Kidney epithelial cell (primary cell): Measurements from ENCODE around the gene CD1C. TPM values are rescaled to one million over a fixed set of nuclear protein-coding genes. Genes with fewer than 3 reads are reported as not detected.
"Not testable (repeated sequence)": the region's sequence is repeated elsewhere in the genome, so short reads cannot be mapped to it uniquely, and the experiment has no call there.

Experiments used
- DNase-seq: peaks from one replicate; pipeline ENCODE4 v3.0.0-alpha.2; 2010; ENCODE audit warnings: low read depth
- H3K27me3 ChIP-seq: 2 replicates; pipeline ENCODE4 v1.6.0; 2011; ENCODE audit warnings: low read length; ENCODE audit not compliant: control insufficient read depth, insufficient read depth
- H3K36me3 ChIP-seq: 2 replicates; pipeline ENCODE4 v1.5.1; 2011; ENCODE audit warnings: low read length; ENCODE audit not compliant: control insufficient read depth, insufficient read depth
- H3K4me3 ChIP-seq: 2 replicates; pipeline ENCODE4 v1.5.1; 2011; ENCODE audit warnings: low read depth, mild to moderate bottlenecking, control low read depth, low read length
- total RNA-seq: library from RNA; depleted of rRNA; stranded (reverse); fragments of >200 nt; gene quantifications from 2 replicates; pipeline ENCODE4 v1.2.3, GENCODE V29; 2015
- TF ChIP-seq, protein P1 (sequence below): IDR thresholded peaks from 2 replicates; pipeline ENCODE4 v1.5.1; 2011; ENCODE audit warnings: mild to moderate bottlenecking, moderate library complexity, low read length, control low read depth, inconsistent platforms; ENCODE audit not compliant: insufficient read depth, poor library complexity, severe bottlenecking

Gene CD1C
- total RNA-seq, 1 donor from 2014 or later, result not detected

DNA sequence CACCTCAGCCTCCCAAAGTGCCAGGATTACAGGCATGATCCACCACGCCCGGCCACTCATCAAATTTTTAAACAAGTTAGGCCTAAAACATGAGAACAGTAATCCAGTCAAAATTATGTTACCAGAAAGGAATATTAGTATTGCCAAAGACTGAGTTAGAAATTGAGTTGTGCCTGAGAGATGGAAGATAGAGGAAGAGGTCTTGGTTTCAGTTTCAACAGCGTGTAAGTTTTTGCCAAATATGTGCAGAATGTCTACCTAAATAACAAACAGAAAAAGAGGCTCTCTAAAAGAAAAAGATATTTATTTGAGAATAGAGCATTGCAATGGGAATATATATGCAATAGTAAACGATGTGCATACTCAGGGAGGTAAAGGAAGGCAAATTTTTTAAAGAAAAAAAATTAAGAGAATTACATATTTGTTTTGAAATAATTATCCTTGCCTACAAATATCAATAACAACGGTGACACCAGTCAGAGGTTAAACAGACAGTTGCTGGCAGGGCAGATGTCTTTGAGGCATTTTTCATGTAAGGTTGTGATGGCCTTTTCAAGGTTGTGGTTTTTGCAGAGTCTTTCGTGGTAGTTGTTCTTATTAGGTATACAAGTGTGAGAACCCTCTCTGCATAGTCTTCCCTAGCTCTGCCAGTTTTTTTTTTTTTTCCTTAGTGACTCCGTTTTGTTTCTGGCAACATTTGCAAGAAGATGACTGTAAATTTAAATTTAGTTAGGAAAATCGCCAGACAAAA lies 43.9 kb downstream of the CD1C start:
- DNase-seq, result no peak
- TF ChIP-seq, protein P1, sequence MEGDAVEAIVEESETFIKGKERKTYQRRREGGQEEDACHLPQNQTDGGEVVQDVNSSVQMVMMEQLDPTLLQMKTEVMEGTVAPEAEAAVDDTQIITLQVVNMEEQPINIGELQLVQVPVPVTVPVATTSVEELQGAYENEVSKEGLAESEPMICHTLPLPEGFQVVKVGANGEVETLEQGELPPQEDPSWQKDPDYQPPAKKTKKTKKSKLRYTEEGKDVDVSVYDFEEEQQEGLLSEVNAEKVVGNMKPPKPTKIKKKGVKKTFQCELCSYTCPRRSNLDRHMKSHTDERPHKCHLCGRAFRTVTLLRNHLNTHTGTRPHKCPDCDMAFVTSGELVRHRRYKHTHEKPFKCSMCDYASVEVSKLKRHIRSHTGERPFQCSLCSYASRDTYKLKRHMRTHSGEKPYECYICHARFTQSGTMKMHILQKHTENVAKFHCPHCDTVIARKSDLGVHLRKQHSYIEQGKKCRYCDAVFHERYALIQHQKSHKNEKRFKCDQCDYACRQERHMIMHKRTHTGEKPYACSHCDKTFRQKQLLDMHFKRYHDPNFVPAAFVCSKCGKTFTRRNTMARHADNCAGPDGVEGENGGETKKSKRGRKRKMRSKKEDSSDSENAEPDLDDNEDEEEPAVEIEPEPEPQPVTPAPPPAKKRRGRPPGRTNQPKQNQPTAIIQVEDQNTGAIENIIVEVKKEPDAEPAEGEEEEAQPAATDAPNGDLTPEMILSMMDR, result no peak
- Histone ChIP-seq H3K4me3 (no peak overlapping the region), H3K36me3 (no peaks in the 10 kb centered on the region), H3K27me3 (no peaks in the 10 kb centered on the region)

- H3K4me3 ChIP-seq, result no peak overlapping the region
- no peak for DNase-seq
- H3K27me3 ChIP-seq, result no peaks in the 10 kb centered on the region
- H3K36me3 ChIP-seq, result no peaks in the 10 kb centered on the region
- TF ChIP-seq, protein P1, result no peak
These were observed 44.9 kb downstream of the CD1C start for GRCh38 chr1:158334526-158335212.

DNA sequence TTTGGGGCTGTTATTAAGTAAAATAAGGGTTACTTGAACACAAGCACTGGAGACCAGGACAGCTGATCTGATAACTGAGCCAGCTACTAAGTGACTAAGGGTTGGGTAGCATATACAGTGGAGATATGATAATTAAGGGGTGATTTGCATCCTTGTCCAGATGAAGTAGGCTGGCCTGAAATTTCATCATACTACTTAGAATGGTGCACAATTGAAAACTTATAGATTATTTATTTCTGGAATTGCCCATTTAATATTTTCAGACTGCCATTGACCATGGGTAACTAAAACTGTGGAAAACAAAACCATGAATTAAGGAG lies 45.5 kb downstream of the CD1C start:
- DNase-seq, result no peak
- TF ChIP-seq, protein P1, result no peak
- H3K27me3 ChIP-seq, result no peaks in the 10 kb centered on the region
- no peak overlapping the region for H3K4me3 ChIP-seq
- no peaks in the 10 kb centered on the region for H3K36me3 ChIP-seq

DNA sequence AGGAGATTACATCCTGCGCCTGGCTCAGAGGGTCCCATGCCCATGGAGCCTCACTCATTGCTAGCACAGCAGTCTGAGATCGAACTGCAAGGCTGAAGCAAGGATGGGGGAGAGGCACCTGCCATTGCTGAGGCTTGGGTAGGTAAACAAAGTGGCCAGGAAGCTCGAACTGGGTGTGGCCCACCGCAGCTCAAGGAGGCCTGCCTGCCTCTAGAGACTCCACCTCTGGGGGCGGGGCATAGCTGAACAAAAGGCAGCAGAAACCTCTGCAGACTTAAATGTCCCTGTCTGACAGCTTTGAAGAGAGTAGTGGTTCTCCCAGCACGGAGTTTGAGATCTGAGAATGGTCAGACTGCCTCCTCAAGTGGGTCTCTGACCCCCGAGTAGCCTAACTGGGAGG lies 46.7 kb downstream of the CD1C start:
- not testable (repeated sequence) for DNase-seq, H3K27me3 ChIP-seq, H3K4me3 ChIP-seq, H3K36me3 ChIP-seq

Other genes starting within 250 kb of the CD1C start
- gene CD1D, start 109.0 kb upstream of the CD1C start, total RNA-seq, result 0.34 and 0.67 TPM in 2 replicates
- gene CD1A, start 35.5 kb upstream of the CD1C start, total RNA-seq, result not detected in 2 replicates
- not detected in 2 replicates for gene CD1B, start 41.6 kb downstream of the CD1C start, total RNA-seq
- not detected in 2 replicates for gene CD1E, start 64.0 kb downstream of the CD1C start, total RNA-seq
- gene OR10T2, start 109.5 kb downstream of the CD1C start, total RNA-seq, result not detected in 2 replicates
- not detected in 2 replicates for gene OR10K2, start 136.3 kb downstream of the CD1C start, total RNA-seq
- gene OR10K1, start 171.9 kb downstream of the CD1C start, total RNA-seq, result not detected in 2 replicates
- gene OR10R2, start 182.3 kb downstream of the CD1C start, total RNA-seq, result not detected in 2 replicates